SU-DHL-6 (cell line): ENCODE measurements around the gene SIK3.

Experiments used
- H2AFZ ChIP-seq: fragments of 200-600 bp; sonication (generic); 2 replicates; pipeline ENCODE4 v1.6.1; 2014; ENCODE audit warnings: low read depth, mild to moderate bottlenecking, moderate library complexity, mixed read lengths, antibody characterized with exemption, low read length; ENCODE audit not compliant: severe bottlenecking
- H3F3A ChIP-seq: fragments of 200-600 bp; shearing (Covaris generic); 2 replicates; pipeline ENCODE4 v1.6.0; 2016; ENCODE audit warnings: antibody characterized with exemption, mild to moderate bottlenecking; ENCODE audit not compliant: insufficient read depth
- H3K27ac ChIP-seq: fragments of 200-600 bp; sonication (generic); 2 replicates; pipeline ENCODE4 v1.5.1; 2016; ENCODE audit warnings: low read depth, mild to moderate bottlenecking, low read length, moderate library complexity, mixed read lengths
- H3K27me3 ChIP-seq: fragments of 200-600 bp; sonication (generic), shearing (Covaris generic); 2 replicates; pipeline ENCODE4 v1.6.0; 2014; ENCODE audit warnings: mild to moderate bottlenecking, low read length
- H3K36me3 ChIP-seq: fragments of 200-600 bp; sonication (generic); 2 replicates; pipeline ENCODE4 v1.6.1; 2014; ENCODE audit warnings: mild to moderate bottlenecking, low read length, mixed read lengths
- H3K4me2 ChIP-seq: fragments of 300-600, 200-600 bp; shearing (Covaris generic), sonication (generic); 2 replicates; pipeline ENCODE4 v1.6.0; 2014; ENCODE audit warnings: low read length, low read depth, mild to moderate bottlenecking; ENCODE audit not compliant: poor library complexity, severe bottlenecking
- H3K4me3 ChIP-seq: fragments of 200-600 bp; sonication (generic); 2 replicates; pipeline ENCODE4 v1.5.1; 2014; ENCODE audit warnings: antibody characterized with exemption, low read length, mild to moderate bottlenecking, mixed read lengths; ENCODE audit not compliant: insufficient read depth, poor library complexity, severe bottlenecking
- H3K79me2 ChIP-seq: fragments of 200-600 bp; sonication (generic); 2 replicates; pipeline ENCODE4 v1.6.1; 2014; ENCODE audit warnings: mild to moderate bottlenecking, low read length, moderate library complexity; ENCODE audit not compliant: insufficient read depth
- H3K9ac ChIP-seq: fragments of 200-600 bp; sonication (generic); 2 replicates; pipeline ENCODE4 v1.7.0; 2014; ENCODE audit warnings: mild to moderate bottlenecking, low read length
- H3K9me2 ChIP-seq: fragments of 200-600 bp; sonication (generic); replicated peaks from 2 replicates; pipeline ENCODE4 v1.6.1; 2014; ENCODE audit warnings: low read length; ENCODE audit not compliant: insufficient read depth
- H3K9me3 ChIP-seq: fragments of 200-600 bp; sonication (generic); 2 replicates; pipeline ENCODE4 v1.6.1; 2014; ENCODE audit warnings: low read length, mixed read lengths; ENCODE audit not compliant: insufficient read depth
- H4K20me1 ChIP-seq: fragments of 200-600 bp; sonication (generic); 2 replicates; pipeline ENCODE4 v1.6.1; 2014; ENCODE audit warnings: low read depth, mild to moderate bottlenecking, antibody characterized with exemption, low read length, moderate library complexity, mixed read lengths
- CTCF ChIP-seq: fragments of 200-600 bp; sonication (generic); IDR thresholded peaks from one replicate; pipeline ENCODE4 v1.5.1; 2017; ENCODE audit warnings: antibody characterized with exemption, mild to moderate bottlenecking, low read length, moderate library complexity; ENCODE audit not compliant: insufficient read depth, poor library complexity, severe bottlenecking
- EZH2phosphoT487 ChIP-seq: fragments of 200-600 bp; sonication (generic), shearing (Covaris generic); conservative IDR thresholded peaks from 2 replicates; pipeline ENCODE4 v1.6.1; 2018; ENCODE audit warnings: mild to moderate bottlenecking, antibody characterized with exemption, low read length, moderate library complexity, mixed read lengths

The SIK3 gene

DNA sequence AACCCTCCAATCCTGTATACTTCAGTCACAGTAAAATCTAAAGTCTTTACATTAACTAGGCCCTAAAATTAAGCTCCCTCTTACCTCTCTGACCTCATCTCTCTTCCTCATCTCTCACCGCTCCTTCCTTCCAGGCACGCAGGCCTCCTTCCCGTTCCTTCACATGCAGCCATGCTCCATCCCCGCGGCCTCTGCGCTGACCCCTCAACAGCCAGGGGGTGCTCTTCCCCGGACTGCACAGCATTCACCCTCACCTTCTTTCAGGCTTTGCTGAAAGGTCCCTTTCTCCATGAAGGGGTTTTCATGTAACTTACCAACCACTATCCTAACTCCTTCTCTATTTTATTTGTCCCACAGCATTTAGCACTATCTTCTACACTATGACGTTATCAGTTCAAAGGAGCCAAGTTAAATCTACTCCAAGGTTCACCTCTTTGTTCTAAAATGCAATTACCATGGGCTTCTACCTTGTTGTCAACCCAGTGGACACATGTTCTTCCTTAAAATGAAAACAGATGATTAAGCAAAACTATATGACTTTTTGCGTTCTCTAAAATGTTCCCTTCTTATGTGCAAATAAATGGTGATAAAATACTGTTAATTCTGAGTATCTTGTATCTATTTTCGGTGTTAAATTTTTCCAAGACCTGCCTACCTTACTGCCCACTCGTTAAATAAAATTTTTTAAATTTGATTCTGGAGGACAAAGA is 203.0 kb downstream of the SIK3 start:
- Histone ChIP-seq H3K9me3 (no peaks in the 10 kb centered on the region), H3K27ac (no peak overlapping the region; the same call in 1 of the 2 replicates), H3K4me2 (no peak overlapping the region), H3K36me3 (peaks cover 5% of the 10 kb centered on the region; the same call in 1 of the 2 replicates), H3K4me3 (no peak overlapping the region), H3K79me2 (no peaks in the 10 kb centered on the region), H3K9me2 (no peaks in the 10 kb centered on the region), H3F3A (no peaks in the 10 kb centered on the region), H3K27me3 (no peaks in the 10 kb centered on the region), H4K20me1 (no peaks in the 10 kb centered on the region), H2AFZ (no peak overlapping the region), H3K9ac (no peak overlapping the region)
- peak; percentile 35 for TF ChIP-seq CTCF
- TF ChIP-seq EZH2phosphoT487 = no peak

DNA sequence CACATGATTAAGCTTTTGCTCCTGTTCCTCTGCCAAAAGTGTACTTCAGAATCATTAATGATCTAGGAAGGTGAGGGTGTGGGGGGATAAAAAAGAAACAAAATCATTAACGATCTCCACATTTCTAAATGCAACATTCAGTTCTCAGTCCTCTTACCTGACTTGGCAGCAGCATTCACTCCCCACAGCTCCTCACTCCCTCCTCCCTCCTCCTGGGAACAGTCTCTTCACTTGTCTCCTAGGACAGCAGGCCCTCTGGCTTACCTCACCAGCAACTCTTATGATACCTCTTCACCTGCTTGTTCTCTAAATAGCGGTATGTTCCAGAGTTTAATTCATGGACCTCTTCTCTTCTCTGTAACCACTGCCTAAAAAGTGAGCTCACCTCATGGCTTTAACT is 204.3 kb downstream of the SIK3 start:
- Histone ChIP-seq H3K79me2 (no peaks in the 10 kb centered on the region), H3K9me3 (no peaks in the 10 kb centered on the region), H3K4me3 (no peak overlapping the region), H3K9me2 (no peaks in the 10 kb centered on the region), H3K9ac (no peak overlapping the region), H3K4me2 (no peak overlapping the region), H3K27ac (no peak overlapping the region), H3K27me3 (no peaks in the 10 kb centered on the region), H3F3A (no peaks in the 10 kb centered on the region), H2AFZ (no peak overlapping the region), H4K20me1 (no peaks in the 10 kb centered on the region), H3K36me3 (peaks cover 5% of the 10 kb centered on the region; the same call in 1 of the 2 replicates)
- no peak for TF ChIP-seq EZH2phosphoT487
- no peak for TF ChIP-seq CTCF

DNA sequence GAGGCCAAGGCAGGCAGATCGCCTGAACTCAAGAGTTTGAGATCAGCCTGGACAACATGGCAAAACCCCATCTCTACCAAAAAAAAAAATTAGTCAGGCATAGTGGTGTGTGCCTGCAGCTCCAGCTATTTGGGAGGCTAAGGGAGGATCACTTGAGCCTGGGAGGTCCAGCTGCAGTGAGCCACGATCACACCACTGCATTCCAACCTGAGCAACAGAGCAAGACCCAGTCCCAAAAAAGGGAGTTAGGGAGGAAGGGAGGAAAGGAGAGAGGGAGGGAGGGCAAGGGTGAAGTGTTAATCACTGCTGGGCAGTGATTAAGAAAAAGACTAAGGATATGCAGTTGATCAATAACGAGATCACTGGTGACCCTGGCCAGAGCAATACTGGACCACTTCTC is 204.8 kb downstream of the SIK3 start:
- no peak overlapping the region for H3K4me2 ChIP-seq
- H2AFZ ChIP-seq = no peak overlapping the region
- H3K9me3 ChIP-seq = no peaks in the 10 kb centered on the region
- peaks cover 5% of the 10 kb centered on the region; the same call in 1 of the 2 replicates for H3K36me3 ChIP-seq
- H3K27ac ChIP-seq = no peak overlapping the region
- no peaks in the 10 kb centered on the region for H3K9me2 ChIP-seq
- H3K79me2 ChIP-seq = no peaks in the 10 kb centered on the region
- no peak overlapping the region for H3K4me3 ChIP-seq
- TF ChIP-seq CTCF = no peak
- no peak for TF ChIP-seq EZH2phosphoT487
- H3K9ac ChIP-seq = no peak overlapping the region
- H3K27me3 ChIP-seq = no peaks in the 10 kb centered on the region
- no peaks in the 10 kb centered on the region for H4K20me1 ChIP-seq
- H3F3A ChIP-seq = no peaks in the 10 kb centered on the region
